Measurements from ENCODE around the gene TERB2. TPM values are rescaled to one million over a fixed set of nuclear protein-coding genes. Genes with fewer than 3 reads are reported as not detected.
A peak's percentile ranks its signal among the peaks of the same experiment; 100 is the strongest.
"Not testable (repeated sequence)": the region's sequence is repeated elsewhere in the genome, so short reads cannot be mapped to it uniquely, and the experiment has no call there.

TERB2 gene
- total RNA-seq, 1 donor from 2014 or later, result not detected

DNA sequence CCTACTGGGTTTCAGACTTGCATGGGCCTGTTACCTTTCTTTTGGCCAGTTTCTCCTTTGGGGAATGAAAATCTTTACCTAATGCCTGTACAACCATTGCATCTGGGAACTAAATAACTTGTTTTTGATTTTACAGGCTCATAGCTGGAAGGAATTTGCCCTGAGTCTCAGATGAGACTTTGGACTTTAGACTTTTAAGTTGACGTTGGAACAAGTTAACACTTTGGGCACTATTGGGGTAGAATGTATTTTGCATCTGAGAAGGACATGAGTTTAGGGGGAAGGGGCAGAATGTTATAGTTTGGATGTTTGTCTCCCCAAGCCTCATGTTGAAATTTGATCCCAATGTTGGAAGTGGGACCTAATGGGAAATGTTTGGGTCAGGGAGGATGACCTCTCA lies 44.7 kb downstream of the TERB2 start:
- DNase-seq (ENCODE audit: low read depth, low spot score), result not testable (repeated sequence)

DNA sequence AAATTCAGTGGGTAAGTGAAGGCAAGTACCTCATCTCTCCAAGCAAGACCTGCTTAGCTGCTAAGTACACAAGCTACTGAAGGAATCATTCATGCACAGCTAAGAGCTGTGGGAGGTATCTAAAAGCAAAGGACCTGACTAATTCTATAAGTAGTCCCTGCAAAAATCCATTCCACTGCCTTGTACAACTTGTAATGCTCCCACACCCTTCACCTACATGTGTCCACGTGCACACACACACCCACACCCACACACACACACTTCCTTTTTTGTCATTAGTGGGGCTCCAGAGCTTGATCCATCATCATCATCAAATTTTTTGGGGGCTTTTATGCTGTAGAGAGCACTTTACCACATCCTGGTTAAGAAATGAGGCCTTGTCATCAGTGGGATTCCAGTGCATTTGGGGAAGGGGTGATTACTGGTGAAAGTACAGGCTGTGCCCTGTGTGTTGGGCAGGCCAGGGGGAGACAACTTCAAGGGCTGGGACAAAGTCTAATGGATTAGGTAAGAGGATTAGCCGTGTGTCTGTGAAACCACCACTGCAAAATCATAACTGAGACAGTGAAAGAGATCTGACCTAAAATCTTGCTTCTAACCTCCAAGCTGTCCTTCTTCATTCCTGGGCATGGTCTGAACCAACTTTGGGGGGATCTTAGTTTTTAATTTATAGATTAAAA lies 47.4 kb downstream of the TERB2 start:
- not testable (repeated sequence) for DNase-seq (ENCODE audit: low read depth, low spot score)

DNA sequence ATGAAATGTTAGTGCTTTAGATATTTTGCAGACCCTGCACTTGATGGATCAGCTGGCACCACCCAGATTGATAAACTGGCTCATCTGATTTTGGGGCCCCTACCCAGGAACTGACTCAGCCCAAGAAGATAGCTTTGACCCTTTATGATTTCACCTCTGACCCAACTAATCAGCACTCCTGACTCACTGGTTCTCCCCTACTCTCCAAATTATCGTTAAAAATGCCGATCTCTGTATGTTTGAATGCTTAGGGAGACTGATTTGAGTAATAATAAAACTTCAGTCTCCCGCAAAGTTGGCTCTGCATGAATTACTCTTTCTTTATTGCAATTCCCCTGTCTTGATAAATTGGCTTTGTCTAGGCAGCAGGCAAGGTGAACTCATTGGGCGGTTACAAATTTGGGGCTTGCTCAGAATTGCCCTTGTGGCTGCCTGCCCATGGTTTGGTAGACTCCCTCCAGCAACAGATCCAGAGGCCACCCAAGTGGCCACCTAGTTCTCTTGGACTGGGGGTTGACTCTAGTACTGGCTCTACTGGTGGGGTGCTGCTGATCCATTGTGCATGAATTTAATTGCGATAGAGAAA lies 48.2 kb downstream of the TERB2 start:
- DNase-seq (ENCODE audit: low read depth, low spot score), result not testable (repeated sequence)

DNA sequence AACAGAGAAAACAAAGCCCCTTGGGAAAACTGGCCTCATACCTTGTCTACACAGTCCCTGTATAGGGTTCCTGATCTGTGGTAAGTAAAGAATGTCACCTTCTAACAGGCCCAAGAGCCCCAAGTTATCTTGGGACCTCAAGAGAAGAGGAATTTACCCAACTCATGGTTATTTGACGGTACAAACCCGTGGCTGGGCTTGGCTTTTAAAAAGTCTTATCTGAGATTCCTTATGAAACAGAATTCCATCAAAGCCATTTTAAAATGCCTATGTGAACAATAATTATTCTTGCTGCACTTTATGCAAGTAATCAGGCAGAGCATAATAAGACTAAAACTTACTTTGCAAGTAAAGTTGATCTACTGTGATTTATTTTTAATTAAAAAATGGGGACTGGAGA lies 52.6 kb downstream of the TERB2 start:
- no peak for DNase-seq (ENCODE audit: low read depth, low spot score)

DNA sequence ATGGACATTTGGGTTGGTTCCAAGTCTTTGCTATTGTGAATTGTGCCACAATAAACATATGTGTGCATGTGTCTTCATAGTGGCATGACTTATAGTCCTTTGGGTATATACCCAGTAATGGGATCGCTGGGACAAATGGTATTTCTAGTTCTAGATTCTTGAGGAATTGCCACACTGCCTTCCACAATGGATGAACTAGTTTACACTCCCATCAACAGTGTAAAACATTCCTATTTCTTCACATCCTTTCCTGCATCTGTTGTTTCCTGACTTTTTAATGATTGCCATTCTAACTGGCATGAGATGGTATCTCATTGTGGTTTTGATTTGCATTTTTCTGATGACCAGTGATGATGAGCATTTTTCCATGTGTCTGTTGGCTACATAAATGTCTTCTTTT lies 58.6 kb downstream of the TERB2 start:
- DNase-seq (ENCODE audit: low read depth, low spot score), result not testable (repeated sequence)

DNA sequence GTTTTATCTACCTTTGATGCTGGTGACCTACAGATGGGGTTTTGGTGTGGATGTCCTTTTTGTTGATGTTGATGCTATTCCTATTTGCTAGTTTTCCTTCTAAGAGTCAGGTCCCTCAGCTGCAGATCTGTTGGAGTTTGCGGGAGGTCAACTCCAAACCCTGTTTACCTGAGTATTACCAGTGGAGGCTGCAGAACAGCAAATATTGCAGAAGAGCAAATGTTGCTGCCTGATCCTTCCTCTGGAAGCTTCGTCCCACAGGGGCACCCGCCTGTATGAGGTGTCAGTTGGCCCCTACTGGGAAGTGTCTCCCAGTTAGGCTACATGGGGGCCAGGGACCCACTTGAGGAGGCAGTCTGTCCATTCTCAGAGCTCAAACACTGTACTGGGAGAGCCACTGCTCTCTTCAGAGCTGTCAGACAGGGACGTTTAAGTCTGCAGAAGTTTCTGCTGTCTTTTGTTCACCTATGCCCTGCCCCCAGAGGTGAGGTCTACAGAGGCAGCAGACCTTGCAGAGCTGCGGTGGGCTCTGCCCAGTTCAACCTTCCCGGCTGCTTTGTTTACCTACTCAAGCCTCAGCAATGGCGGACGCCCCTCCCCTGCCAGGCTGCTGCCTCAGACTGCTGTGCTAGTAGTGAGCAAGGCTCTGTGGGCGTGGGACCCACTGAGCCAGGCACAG lies 63.9 kb downstream of the TERB2 start:
- not testable (repeated sequence) for DNase-seq (ENCODE audit: low read depth, low spot score)

DNA sequence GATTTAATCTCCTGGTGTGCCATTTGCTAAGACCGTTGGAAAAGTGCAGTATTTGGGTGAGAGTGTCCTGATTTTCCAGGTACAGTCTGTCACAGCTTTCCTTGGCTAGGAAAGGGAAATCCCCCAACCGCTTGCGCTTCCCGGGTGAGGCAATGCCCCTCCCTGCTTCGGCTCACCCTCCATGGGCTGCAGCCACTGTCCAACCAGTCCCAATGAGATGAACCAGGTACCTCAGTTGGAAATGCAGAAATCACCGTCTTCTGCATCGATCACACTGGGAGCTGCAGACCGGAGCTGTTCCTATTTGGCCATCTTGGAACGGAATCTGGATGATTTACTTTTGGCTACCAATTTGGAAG lies 64.4 kb downstream of the TERB2 start:
- DNase-seq (ENCODE audit: low read depth, low spot score), result not testable (repeated sequence)

DNA sequence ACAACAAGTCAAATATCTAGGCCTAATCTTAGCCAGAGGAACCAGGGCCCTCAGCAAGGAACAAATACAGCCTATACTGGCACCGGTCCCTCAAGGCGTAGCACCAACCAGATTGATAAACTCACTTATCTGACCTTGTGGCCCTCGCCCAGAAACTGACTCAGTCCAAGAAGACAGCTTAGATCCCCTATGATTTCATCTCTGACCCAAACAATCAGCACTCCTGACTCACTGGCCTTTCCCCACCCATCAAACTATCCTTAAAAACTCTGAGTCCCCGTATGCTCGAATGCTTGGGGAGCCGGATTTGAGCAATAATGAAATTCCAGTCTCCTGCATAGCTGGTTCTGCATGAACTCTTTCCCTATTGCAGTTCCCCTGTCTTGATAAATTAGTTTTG lies 64.9 kb downstream of the TERB2 start:
- DNase-seq (ENCODE audit: low read depth, low spot score), result no peak

DNA sequence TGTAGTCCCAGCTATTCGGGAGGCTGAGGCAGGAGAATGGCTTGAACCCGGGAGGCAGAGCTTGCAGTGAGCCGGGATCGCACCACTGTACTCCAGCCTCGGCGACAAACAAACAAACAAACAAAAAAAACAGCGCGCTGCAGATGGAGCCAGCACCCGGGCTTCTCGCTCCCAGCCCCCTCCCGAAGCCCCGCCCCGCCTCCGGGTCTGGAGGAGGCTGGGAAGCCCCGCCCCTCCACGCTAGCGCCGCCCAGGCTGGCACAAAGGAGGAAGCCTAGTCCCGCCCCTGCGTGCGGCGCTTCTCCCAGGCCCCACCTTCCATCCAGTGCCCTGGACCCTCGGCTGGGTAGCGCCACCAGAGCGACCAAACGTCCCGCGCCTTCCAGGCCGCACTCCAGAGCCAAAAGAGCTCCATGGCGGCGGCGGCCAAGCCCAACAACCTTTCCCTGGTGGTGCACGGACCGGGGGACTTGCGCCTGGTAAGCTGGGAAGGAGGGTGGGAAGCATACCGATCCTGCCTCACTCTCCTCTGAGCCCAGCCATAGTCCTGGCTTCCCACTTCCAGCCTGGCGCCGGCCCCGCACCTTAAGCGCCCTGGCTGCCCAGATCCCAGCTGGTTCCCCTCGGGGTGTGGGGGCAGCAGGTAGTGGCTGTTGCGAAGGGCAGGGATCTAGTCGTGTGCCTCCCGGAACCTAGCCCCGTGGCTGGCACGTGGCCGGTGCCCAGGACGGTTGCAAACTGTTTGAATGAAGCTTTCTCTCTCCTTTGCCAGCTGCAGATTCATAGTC lies 66.6 kb downstream of the TERB2 start, which contains the start of gene SORD:
TSS of gene SORD (plus strand) at position 325 of the 788 bp plus-strand sequence. CDS start at position 414, 89 bp downstream.
- DNase-seq (ENCODE audit: low read depth, low spot score), result peak; percentile 22

DNA sequence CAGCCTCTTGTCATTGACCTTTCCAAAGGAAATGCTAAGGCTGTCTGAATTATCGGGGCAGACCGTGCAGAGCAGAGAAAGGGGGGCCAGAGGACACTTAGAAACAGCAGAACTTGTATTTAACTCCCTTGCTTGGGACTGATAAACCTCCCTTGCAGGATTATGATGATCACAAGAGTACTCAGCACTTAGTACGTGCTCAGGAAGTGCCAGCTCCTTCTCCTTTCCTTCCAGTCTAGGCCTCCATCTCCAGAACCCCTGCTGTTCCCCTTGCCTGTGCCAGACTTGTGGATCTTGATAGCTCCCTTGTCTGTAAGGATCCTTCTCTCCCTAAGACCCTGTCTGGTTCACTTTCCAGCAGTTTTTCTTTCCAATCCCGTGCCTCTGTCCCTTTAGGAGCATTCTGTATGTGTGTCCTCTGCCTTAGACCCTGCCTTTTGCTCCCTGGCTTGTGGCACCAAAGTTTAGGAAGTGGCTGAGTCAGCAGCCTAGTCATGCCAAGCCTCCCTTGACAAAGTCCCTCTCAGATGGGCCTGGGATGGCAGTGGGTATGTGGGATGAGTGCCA lies 67.3 kb downstream of the TERB2 start:
- no peak for DNase-seq (ENCODE audit: low read depth, low spot score)

DNA sequence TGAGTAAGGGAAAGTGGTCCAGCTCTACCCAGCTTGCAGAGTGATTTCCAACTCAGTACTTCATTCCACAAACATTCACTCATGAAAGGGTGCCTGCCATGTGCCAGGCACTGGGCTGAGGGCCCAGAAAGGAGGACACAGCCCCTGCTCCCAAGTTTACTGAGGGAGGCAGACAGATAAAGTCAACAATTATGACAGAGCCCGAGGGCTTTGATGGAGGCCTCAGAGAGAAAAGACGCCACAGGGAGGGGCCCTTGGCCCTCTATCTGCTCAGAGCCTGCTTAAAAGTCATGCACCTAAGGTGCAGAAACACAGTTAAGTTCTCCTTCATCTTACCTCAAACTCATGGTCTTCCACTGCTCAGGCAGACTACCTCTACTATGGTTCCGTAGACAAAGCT lies 68.2 kb downstream of the TERB2 start:
- not testable (repeated sequence) for DNase-seq (ENCODE audit: low read depth, low spot score)

DNA sequence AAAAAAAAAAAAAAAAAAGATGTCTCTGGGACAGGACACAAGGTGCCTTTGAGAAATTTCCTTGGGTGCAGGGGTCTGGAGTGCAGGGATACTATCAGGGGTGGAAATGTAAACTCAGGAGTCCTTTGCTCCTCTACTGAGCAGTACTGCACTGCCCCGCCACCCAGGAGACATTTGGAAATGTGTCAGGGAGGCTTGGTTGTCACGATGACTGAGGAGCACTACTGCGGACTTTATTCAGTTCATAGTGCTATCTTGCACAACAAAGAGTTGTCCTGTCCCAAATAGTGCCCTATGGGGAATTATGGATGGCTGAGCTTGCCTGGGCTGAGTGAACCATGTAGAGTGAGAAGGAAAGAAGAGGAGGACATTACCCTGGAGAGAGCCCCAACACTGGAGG lies 69.1 kb downstream of the TERB2 start:
- not testable (repeated sequence) for DNase-seq (ENCODE audit: low read depth, low spot score)

DNA sequence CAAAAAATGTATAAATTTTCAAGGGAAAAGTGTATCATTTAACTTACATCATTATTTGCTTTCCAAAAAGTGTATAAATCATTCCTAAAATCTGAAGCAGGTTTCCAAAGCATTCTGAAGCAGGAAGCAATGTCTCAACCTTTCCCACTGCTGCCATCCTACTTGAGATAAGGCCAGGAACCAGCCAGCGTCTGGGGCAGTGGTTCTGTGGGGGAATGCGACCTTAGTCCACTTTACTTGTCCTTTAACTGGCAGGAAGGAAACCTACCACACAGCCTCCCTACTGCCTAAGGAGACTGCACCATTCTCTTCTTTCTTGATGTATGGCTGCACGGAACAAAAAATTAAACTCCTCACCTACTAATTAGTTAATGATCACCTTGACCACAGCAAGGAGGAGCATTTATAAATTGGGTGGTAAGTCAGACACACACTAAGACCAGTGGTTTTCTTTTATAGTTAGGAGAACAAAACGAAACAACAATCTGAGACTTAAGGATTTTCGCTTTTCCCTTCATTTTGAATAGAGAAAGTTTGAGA lies 70.2 kb downstream of the TERB2 start:
- DNase-seq (ENCODE audit: low read depth, low spot score), result no peak

DNA sequence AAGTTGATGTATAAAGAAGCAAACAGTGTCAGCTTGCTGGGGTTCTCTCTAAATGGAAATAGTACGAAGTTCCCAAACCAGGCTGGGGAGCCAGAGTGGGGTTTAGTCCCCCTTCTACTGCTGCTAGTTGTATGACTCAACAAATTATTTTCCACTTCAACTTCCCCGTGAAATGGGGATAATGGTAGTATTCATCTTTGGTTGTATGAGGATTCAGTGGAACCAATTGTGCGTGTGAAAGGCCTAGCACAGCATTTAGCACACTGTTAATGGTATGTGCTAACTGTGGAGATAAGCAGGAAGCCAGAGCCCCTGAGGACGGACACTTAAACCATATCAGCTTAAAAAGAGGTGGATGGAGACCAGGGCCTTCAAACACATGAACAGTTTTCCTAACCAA lies 70.7 kb downstream of the TERB2 start:
- no peak for DNase-seq (ENCODE audit: low read depth, low spot score)

Other genes starting within 250 kb of the TERB2 start
- under 0.01 TPM in 1 of 2 replicates, not detected in the other for gene PATL2, start 245.4 kb upstream of the TERB2 start, total RNA-seq
- 1,552 and 2,400 TPM in 2 replicates for gene B2M, start 245.2 kb upstream of the TERB2 start, total RNA-seq
- gene TRIM69, start 220.2 kb upstream of the TERB2 start, total RNA-seq, result 7.2 and 18.5 TPM in 2 replicates
- 19.9 and 30.5 TPM in 2 replicates for gene SORD, start 66.5 kb downstream of the TERB2 start, total RNA-seq
- gene DUOX2, start 157.5 kb downstream of the TERB2 start, total RNA-seq, result not detected in 2 replicates
- gene DUOXA2, start 157.6 kb downstream of the TERB2 start, total RNA-seq, result not detected in 2 replicates
- gene DUOXA1, start 173.2 kb downstream of the TERB2 start, total RNA-seq, result not detected in 2 replicates
- not detected in 2 replicates for gene DUOX1, start 173.3 kb downstream of the TERB2 start, total RNA-seq
- 1.2 and 1.9 TPM in 2 replicates for gene SHF, start 231.3 kb downstream of the TERB2 start, total RNA-seq

Measured in pulmonary artery endothelial cell (primary cell).